ENCODE results near the gene SSRP1.

DNA sequence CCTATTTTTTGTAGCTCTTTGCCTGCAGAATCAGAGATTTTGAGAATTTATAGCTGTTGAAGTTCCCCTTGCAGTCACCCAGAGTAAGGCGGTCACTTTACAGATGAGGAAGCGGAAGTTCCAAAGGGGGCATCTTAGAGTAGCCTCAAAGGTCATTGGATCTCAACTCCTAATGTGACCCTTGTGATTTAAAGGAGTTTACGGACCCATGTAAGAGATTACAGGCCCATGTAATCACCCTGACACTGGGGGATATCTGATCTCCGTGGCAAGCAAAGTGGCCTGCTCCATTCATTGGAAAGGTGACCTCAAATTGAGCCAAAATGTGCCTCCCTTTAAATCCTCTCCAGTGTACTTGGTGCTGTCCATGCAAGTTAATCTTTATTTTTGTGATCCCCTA, 18.2 kb upstream of the SSRP1 start:
- TF ChIP-seq, protein P1, sequence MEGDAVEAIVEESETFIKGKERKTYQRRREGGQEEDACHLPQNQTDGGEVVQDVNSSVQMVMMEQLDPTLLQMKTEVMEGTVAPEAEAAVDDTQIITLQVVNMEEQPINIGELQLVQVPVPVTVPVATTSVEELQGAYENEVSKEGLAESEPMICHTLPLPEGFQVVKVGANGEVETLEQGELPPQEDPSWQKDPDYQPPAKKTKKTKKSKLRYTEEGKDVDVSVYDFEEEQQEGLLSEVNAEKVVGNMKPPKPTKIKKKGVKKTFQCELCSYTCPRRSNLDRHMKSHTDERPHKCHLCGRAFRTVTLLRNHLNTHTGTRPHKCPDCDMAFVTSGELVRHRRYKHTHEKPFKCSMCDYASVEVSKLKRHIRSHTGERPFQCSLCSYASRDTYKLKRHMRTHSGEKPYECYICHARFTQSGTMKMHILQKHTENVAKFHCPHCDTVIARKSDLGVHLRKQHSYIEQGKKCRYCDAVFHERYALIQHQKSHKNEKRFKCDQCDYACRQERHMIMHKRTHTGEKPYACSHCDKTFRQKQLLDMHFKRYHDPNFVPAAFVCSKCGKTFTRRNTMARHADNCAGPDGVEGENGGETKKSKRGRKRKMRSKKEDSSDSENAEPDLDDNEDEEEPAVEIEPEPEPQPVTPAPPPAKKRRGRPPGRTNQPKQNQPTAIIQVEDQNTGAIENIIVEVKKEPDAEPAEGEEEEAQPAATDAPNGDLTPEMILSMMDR (conservative IDR thresholded peaks at IDR 0.05; ENCODE audit: low read depth, low read length): no peak
- TF ChIP-seq POLR2A (IDR thresholded peaks at IDR 0.05; ENCODE audit: low read depth, low read length) (no peak), RAD21 (IDR thresholded peaks at IDR 0.05; ENCODE audit: low read length) (no peak), RFX5 (IDR thresholded peaks at IDR 0.05; ENCODE audit: low read depth, low read length) (no peak), MAFK (IDR thresholded peaks at IDR 0.05; ENCODE audit: low read depth, low read length) (no peak), RCOR1 (IDR thresholded peaks at IDR 0.05; ENCODE audit: insufficient replicate concordance, low read length) (no peak), MAZ (IDR thresholded peaks at IDR 0.05; ENCODE audit: borderline replicate concordance, low read depth, low read length) (no peak)
- TF ChIP-seq, protein P2, sequence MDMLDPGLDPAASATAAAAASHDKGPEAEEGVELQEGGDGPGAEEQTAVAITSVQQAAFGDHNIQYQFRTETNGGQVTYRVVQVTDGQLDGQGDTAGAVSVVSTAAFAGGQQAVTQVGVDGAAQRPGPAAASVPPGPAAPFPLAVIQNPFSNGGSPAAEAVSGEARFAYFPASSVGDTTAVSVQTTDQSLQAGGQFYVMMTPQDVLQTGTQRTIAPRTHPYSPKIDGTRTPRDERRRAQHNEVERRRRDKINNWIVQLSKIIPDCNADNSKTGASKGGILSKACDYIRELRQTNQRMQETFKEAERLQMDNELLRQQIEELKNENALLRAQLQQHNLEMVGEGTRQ (IDR thresholded peaks at IDR 0.05; ENCODE audit: low read depth, low read length): no peak
